OCI-LY1 (cell line): ENCODE results near the gene CRB2.

Source experiments
- H2AFZ ChIP-seq: fragments of 200-600 bp; sonication (generic), shearing (Covaris generic); 2 replicates; pipeline ENCODE4 v1.6.0; 2014; ENCODE audit warnings: antibody characterized with exemption, mild to moderate bottlenecking, low read length
- H3F3A ChIP-seq: fragments of 200-600 bp; sonication (generic), shearing (Covaris generic); 2 replicates; pipeline ENCODE4 v1.6.0; 2014; ENCODE audit warnings: mild to moderate bottlenecking, antibody characterized with exemption, low read length, moderate library complexity; ENCODE audit not compliant: insufficient read depth
- H3K27ac ChIP-seq: fragments of 200-600 bp; sonication (generic); 2 replicates; pipeline ENCODE4 v1.5.1; 2014; ENCODE audit warnings: low read length, mixed run types, mild to moderate bottlenecking, low read depth; ENCODE audit not compliant: poor library complexity, severe bottlenecking
- H3K27me3 ChIP-seq: fragments of 200-600 bp; sonication (generic); 2 replicates; pipeline ENCODE4 v1.6.0; 2014; ENCODE audit warnings: antibody characterized with exemption, mild to moderate bottlenecking, low read length, moderate library complexity; ENCODE audit not compliant: insufficient read depth
- H3K36me3 ChIP-seq: fragments of 200-600 bp; sonication (generic); 2 replicates; pipeline ENCODE4 v1.6.1; 2014; ENCODE audit warnings: mild to moderate bottlenecking, antibody characterized with exemption, low read length, moderate library complexity, mixed read lengths; ENCODE audit not compliant: insufficient read depth
- H3K4me1 ChIP-seq: fragments of 200-600 bp; sonication (generic); 2 replicates; pipeline ENCODE4 v1.5.1; 2014; ENCODE audit warnings: mild to moderate bottlenecking, low read length, moderate library complexity; ENCODE audit not compliant: insufficient read depth, severe bottlenecking
- H3K4me2 ChIP-seq: fragments of 200-600 bp; sonication (generic), shearing (Covaris generic); 2 replicates; pipeline ENCODE4 v1.6.1; 2014; ENCODE audit warnings: low read length
- H3K4me3 ChIP-seq: fragments of 200-600 bp; sonication (generic); 2 replicates; pipeline ENCODE4 v1.5.1; 2014; ENCODE audit warnings: low read length, low read depth, mild to moderate bottlenecking, mixed read lengths; ENCODE audit not compliant: poor library complexity, severe bottlenecking
- H3K79me2 ChIP-seq: fragments of 200-600 bp; shearing (Covaris generic); 2 replicates; pipeline ENCODE4 v1.6.1; 2016; ENCODE audit warnings: mixed run types, low read length, mixed read lengths; ENCODE audit not compliant: insufficient read depth
- H3K9ac ChIP-seq: fragments of 200-600 bp; sonication (generic), shearing (Covaris generic); 2 replicates; pipeline ENCODE4 v1.6.1; 2014; ENCODE audit warnings: mild to moderate bottlenecking, low read length, mixed read lengths
- H3K9me2 ChIP-seq: fragments of 200-600 bp; sonication (generic), shearing (Covaris generic); 2 replicates; pipeline ENCODE4 v1.6.1; 2014; ENCODE audit warnings: low read depth, mild to moderate bottlenecking, low read length, mixed read lengths
- H3K9me3 ChIP-seq: fragments of 200-600 bp; shearing (Covaris generic); 2 replicates; pipeline ENCODE4 v1.6.1; 2014; ENCODE audit warnings: low read length, mixed read lengths
- H4K20me1 ChIP-seq: fragments of 200-600 bp; sonication (generic), shearing (Covaris generic); 2 replicates; pipeline ENCODE4 v1.6.0; 2016; ENCODE audit warnings: mild to moderate bottlenecking, low read length; ENCODE audit not compliant: insufficient read depth
- CTCF ChIP-seq: fragments of 200-600 bp; sonication (generic), shearing (Covaris generic); IDR thresholded peaks from 2 replicates; pipeline ENCODE4 v1.5.1; 2017; ENCODE audit warnings: mild to moderate bottlenecking, antibody characterized with exemption, low read length, moderate library complexity, mixed read lengths
- EZH2 ChIP-seq: fragments of 200-600 bp; sonication (generic), shearing (Covaris generic); IDR thresholded peaks from 2 replicates; pipeline ENCODE4 v1.8.0; 2017; ENCODE audit warnings: borderline replicate concordance, mixed run types, mild to moderate bottlenecking, antibody characterized with exemption, low read length, moderate library complexity, mixed read lengths

CRB2 gene

GRCh38 chr9:123414936-123415930, 59.2 kb downstream of the CRB2 start:
- H3K27ac ChIP-seq = no peak overlapping the region
- no peaks in the 10 kb centered on the region for H3F3A ChIP-seq
- no peaks in the 10 kb centered on the region for H3K9me3 ChIP-seq
- no peaks in the 10 kb centered on the region for H3K27me3 ChIP-seq
- no peaks in the 10 kb centered on the region for H3K4me1 ChIP-seq
- H3K9ac ChIP-seq = no peak overlapping the region
- TF ChIP-seq CTCF = no peak
- TF ChIP-seq EZH2 = no peak
- H3K9me2 ChIP-seq = no peaks in the 10 kb centered on the region
- H2AFZ ChIP-seq = no peak overlapping the region
- no peak overlapping the region for H3K4me3 ChIP-seq
- H4K20me1 ChIP-seq = no peaks in the 10 kb centered on the region
- H3K36me3 ChIP-seq = no peaks in the 10 kb centered on the region
- H3K79me2 ChIP-seq = no peaks in the 10 kb centered on the region
- no peak overlapping the region for H3K4me2 ChIP-seq

GRCh38 chr9:123416176-123416575, 60.2 kb downstream of the CRB2 start:
- H3K36me3 ChIP-seq = no peaks in the 10 kb centered on the region
- no peaks in the 10 kb centered on the region for H4K20me1 ChIP-seq
- H3K4me2 ChIP-seq = no peak overlapping the region

DNA sequence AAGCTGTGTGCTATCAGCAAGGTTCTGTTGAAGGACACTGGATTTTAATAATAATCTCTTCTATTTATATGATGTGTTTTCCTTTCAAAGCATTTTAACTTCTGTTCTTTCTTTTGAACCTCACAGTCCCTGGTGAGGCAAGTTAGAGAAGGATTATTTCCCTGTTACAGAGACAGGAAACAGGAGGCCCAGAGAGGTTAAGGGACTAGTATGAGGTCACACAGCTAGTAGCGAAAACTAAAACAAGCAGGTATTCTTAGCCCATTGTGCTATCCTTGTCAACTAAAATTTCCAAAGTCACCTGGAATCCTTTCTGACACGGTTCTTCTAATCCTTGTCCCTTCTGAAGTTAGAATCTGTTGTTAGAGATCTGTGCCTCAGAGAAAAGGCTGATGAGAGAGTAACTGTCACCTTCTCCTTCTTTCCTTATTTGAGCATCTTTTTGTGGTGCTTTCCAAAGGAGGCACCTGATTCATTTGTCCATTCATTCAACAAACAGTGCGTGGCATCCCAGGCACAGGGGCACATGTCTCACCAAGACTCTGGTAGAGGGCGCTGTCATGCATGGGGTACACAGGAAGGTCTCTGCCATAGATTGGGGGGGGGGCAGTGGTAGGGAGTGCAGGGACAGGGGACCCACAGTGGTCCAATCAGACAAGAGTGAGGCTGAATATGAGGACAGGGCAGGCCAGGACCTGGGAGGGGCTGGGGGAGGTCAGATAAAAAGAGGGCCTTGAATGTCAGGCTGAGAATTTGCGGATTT, 61.5 kb downstream of the CRB2 start:
- no peaks in the 10 kb centered on the region for H4K20me1 ChIP-seq
- H3F3A ChIP-seq = no peaks in the 10 kb centered on the region
- H3K9me3 ChIP-seq = no peaks in the 10 kb centered on the region
- no peak overlapping the region for H3K4me2 ChIP-seq
- H2AFZ ChIP-seq = no peak overlapping the region
- no peaks in the 10 kb centered on the region for H3K27me3 ChIP-seq
- H3K4me1 ChIP-seq = no peaks in the 10 kb centered on the region
- no peaks in the 10 kb centered on the region for H3K9me2 ChIP-seq
- H3K4me3 ChIP-seq = no peak overlapping the region
- H3K79me2 ChIP-seq = no peaks in the 10 kb centered on the region
- H3K9ac ChIP-seq = no peak overlapping the region
- no peaks in the 10 kb centered on the region for H3K36me3 ChIP-seq
- TF ChIP-seq CTCF = peak; percentile 40; the same call in 1 of the 2 replicates
- TF ChIP-seq EZH2 = no peak
- no peak overlapping the region for H3K27ac ChIP-seq

More at GRCh38 chr9:123416176-123416575, 60.2 kb downstream of the CRB2 start:
- no peak overlapping the region for H3K4me3 ChIP-seq
- no peak overlapping the region for H2AFZ ChIP-seq
- H3K27ac ChIP-seq = no peak overlapping the region
- no peaks in the 10 kb centered on the region for H3F3A ChIP-seq
- H3K4me1 ChIP-seq = no peaks in the 10 kb centered on the region
- no peaks in the 10 kb centered on the region for H3K27me3 ChIP-seq
- no peaks in the 10 kb centered on the region for H3K9me2 ChIP-seq
- H3K9me3 ChIP-seq = no peaks in the 10 kb centered on the region
- H3K79me2 ChIP-seq = no peaks in the 10 kb centered on the region
- no peak for TF ChIP-seq CTCF
- TF ChIP-seq EZH2 = no peak
- no peak overlapping the region for H3K9ac ChIP-seq
